NCI-H524 treated with DMSO at 0.1 percent for 48 hours (cell line): ENCODE data around the gene HS1BP3.

Source experiments
- DNase-seq: peaks from one replicate; lab custom pipeline; 2025; lab: John Stamatoyannopoulos, UW

The HS1BP3 gene

GRCh38 chr2:20629581-20630171 is 21.2 kb downstream of the HS1BP3 start:
- no peak for DNase-seq

- DNase-seq = no peak
These were observed 21.7 kb downstream of the HS1BP3 start for GRCh38 chr2:20629181-20629580.

GRCh38 chr2:20627712-20628380 is 23.1 kb downstream of the HS1BP3 start:
- DNase-seq = no peak

GRCh38 chr2:20626698-20627513 is 24.0 kb downstream of the HS1BP3 start:
- no peak for DNase-seq

GRCh38 chr2:20626392-20626697 is 24.6 kb downstream of the HS1BP3 start:
- DNase-seq = no peak

- DNase-seq = no peak
These were observed 25.2 kb downstream of the HS1BP3 start for GRCh38 chr2:20625491-20626391.

- DNase-seq = no peak
These were observed 25.9 kb downstream of the HS1BP3 start for GRCh38 chr2:20624884-20625485.

GRCh38 chr2:20624156-20624883 is 26.6 kb downstream of the HS1BP3 start:
- no peak for DNase-seq

- DNase-seq = no peak
These were observed 27.1 kb downstream of the HS1BP3 start for GRCh38 chr2:20623741-20624155.

- DNase-seq = no peak
These were observed 27.7 kb downstream of the HS1BP3 start for GRCh38 chr2:20623241-20623640.

GRCh38 chr2:20622731-20623130 is 28.2 kb downstream of the HS1BP3 start:
- peak; percentile 66 for DNase-seq

- no peak for DNase-seq
These were observed 28.6 kb downstream of the HS1BP3 start for GRCh38 chr2:20622296-20622686.

GRCh38 chr2:20621366-20622295 is 29.3 kb downstream of the HS1BP3 start:
- DNase-seq = no peak

GRCh38 chr2:20620696-20621365 is 30.1 kb downstream of the HS1BP3 start:
- DNase-seq = no peak

- DNase-seq = no peak
These were observed 30.6 kb downstream of the HS1BP3 start for GRCh38 chr2:20620271-20620681.

- no peak for DNase-seq
These were observed 31.3 kb downstream of the HS1BP3 start for GRCh38 chr2:20619624-20620024.

GRCh38 chr2:20618886-20619521 is 31.9 kb downstream of the HS1BP3 start:
- DNase-seq = no peak

- DNase-seq = no peak
These were observed 32.4 kb downstream of the HS1BP3 start for GRCh38 chr2:20618468-20618885.

- no peak for DNase-seq
These were observed 32.9 kb downstream of the HS1BP3 start for GRCh38 chr2:20617892-20618467.
